IMR-90 (cell line): ENCODE results near the gene NPTX1. TPM values are rescaled to one million over a fixed set of nuclear protein-coding genes. Genes with fewer than 3 reads are reported as not detected.

Experiments
- ATAC-seq: fragments of 200-7000 bp; cut with Tn5 transposase; 2 replicates; pipeline ENCODE4 v1.9.1; 2020; ENCODE audit warnings: low read depth, mild to moderate bottlenecking, moderate library complexity
- BruUV-seq: library from RNA; stranded (reverse); fragments of 400-500 nt; replicated peaks from 2 replicates; lab custom pipeline; 2021; lab: Mats Ljungman, UMichigan
- CTCF ChIA-PET: fragments of 300-600 bp; formaldehyde crosslinking; extraction: SDS; loops from one replicate; lab custom pipeline; 2021; ENCODE audit warnings: antibody characterized with exemption; lab: Yijun Ruan, JAX
- POLR2A ChIA-PET: fragments of 300-600 bp; sonication (Branson Sonifier 250); formaldehyde crosslinking; loops from one replicate; lab custom pipeline; 2022; ENCODE audit warnings: antibody characterized with exemption; ENCODE audit not compliant: unreplicated experiment; lab: Charles Lee
- DNase-seq: peaks from one replicate; pipeline ENCODE4 v3.0.0; 2013
- H2AFZ ChIP-seq: replicated peaks from 2 replicates; pipeline ENCODE3; 2013; ENCODE audit warnings: low read length, mild to moderate bottlenecking; ENCODE audit not compliant: poor library complexity
- H2AK5ac ChIP-seq: 2 replicates; pipeline ENCODE4 v1.6.1; 2013; ENCODE audit warnings: low read depth, low read length, inconsistent platforms
- H2AK9ac ChIP-seq: replicated peaks from 2 replicates; pipeline ENCODE3; 2013; ENCODE audit warnings: mild to moderate bottlenecking, low read depth, low read length, moderate library complexity; ENCODE audit not compliant: poor library complexity
- H2BK120ac ChIP-seq: 2 replicates; pipeline ENCODE4 v1.6.1; 2013; ENCODE audit warnings: low read depth, low read length, inconsistent platforms
- H2BK15ac ChIP-seq: 3 replicates; pipeline ENCODE4 v1.6.1; 2013; ENCODE audit warnings: low read depth, low read length, inconsistent platforms
- H2BK20ac ChIP-seq: 2 replicates; pipeline ENCODE4 v1.6.1; 2013; ENCODE audit warnings: low read depth, mild to moderate bottlenecking, inconsistent platforms, low read length, moderate library complexity
- H2BK5ac ChIP-seq: 2 replicates; pipeline ENCODE4 v1.6.1; 2013; ENCODE audit warnings: mild to moderate bottlenecking, low read depth, low read length, inconsistent platforms; ENCODE audit not compliant: poor library complexity, severe bottlenecking
- H3K14ac ChIP-seq: replicated peaks from 2 replicates; pipeline ENCODE4 v1.6.1; 2013; ENCODE audit warnings: low read depth, low read length, inconsistent platforms
- H3K18ac ChIP-seq: 2 replicates; pipeline ENCODE4 v1.6.1; 2013; ENCODE audit warnings: low read depth, low read length, control low read depth
- H3K23ac ChIP-seq: 2 replicates; pipeline ENCODE4 v1.6.1; 2013; ENCODE audit warnings: low read depth, low read length, inconsistent platforms
- H3K27ac ChIP-seq: 2 replicates; pipeline ENCODE4 v1.5.1; 2013; ENCODE audit warnings: mild to moderate bottlenecking, control low read depth, low read length; ENCODE audit not compliant: insufficient read depth
- H3K27me3 ChIP-seq: 2 replicates; pipeline ENCODE4 v1.6.1; 2013; ENCODE audit warnings: low read length; ENCODE audit not compliant: control insufficient read depth, insufficient read depth
- H3K36me3 ChIP-seq: 2 replicates; pipeline ENCODE4 v1.6.1; 2013; ENCODE audit warnings: low read length, mixed read lengths; ENCODE audit not compliant: control insufficient read depth, insufficient read depth
- H3K4ac ChIP-seq: 2 replicates; pipeline ENCODE4 v1.6.1; 2013; ENCODE audit warnings: low read depth, low read length, inconsistent platforms
- H3K4me1 ChIP-seq: 2 replicates; pipeline ENCODE4 v1.6.1; 2013; ENCODE audit warnings: low read length, mixed read lengths; ENCODE audit not compliant: control insufficient read depth, insufficient read depth
- H3K4me2 ChIP-seq: 2 replicates; pipeline ENCODE4 v1.6.1; 2013; ENCODE audit warnings: low read depth, mild to moderate bottlenecking, control low read depth, low read length, moderate library complexity
- H3K4me3 ChIP-seq: 2 replicates; pipeline ENCODE4 v1.5.1; 2013; ENCODE audit warnings: low read depth, mild to moderate bottlenecking, control low read depth, low read length, moderate library complexity; ENCODE audit not compliant: insufficient read depth
- H3K56ac ChIP-seq: 2 replicates; pipeline ENCODE4 v1.6.1; 2013; ENCODE audit warnings: low read length, inconsistent platforms; ENCODE audit not compliant: insufficient read depth; ENCODE audit errors: extremely low read depth
- H3K79me1 ChIP-seq, 2 experiments: 2 replicates each; pipeline ENCODE4 v1.6.1; 2013; ENCODE audit warnings: low read length in 2 of 2, inconsistent platforms in 1 of 2, low read depth in 1 of 2
- H3K9ac ChIP-seq: 2 replicates; pipeline ENCODE4 v1.6.1; 2013; ENCODE audit warnings: low read depth, low read length, control low read depth
- H3K9me1 ChIP-seq: 2 replicates; pipeline ENCODE4 v1.6.1; 2013; ENCODE audit warnings: low read length, inconsistent platforms; ENCODE audit not compliant: insufficient read depth
- H3K9me3 ChIP-seq: 2 replicates; pipeline ENCODE4 v1.6.1; 2013; ENCODE audit warnings: low read length; ENCODE audit not compliant: control insufficient read depth, insufficient read depth
- H4K20me1 ChIP-seq: 2 replicates; pipeline ENCODE4 v1.6.1; 2013; ENCODE audit warnings: low read length, inconsistent platforms; ENCODE audit not compliant: insufficient read depth
- H4K5ac ChIP-seq: 2 replicates; pipeline ENCODE4 v1.6.1; 2013; ENCODE audit warnings: mild to moderate bottlenecking, low read depth, low read length, control low read depth
- H4K8ac ChIP-seq, 2 experiments: 2 replicates each; pipeline ENCODE4 v1.6.1; 2013; ENCODE audit warnings: low read depth in 2 of 2, low read length in 2 of 2, control low read depth in 1 of 2, inconsistent platforms in 1 of 2
- H4K91ac ChIP-seq: 2 replicates; pipeline ENCODE4 v1.6.1; 2013; ENCODE audit warnings: low read depth, low read length, inconsistent platforms; ENCODE audit not compliant: insufficient read depth
- BHLHE40 ChIP-seq: fragments of 150-350 bp; IDR thresholded peaks from 2 replicates; pipeline ENCODE4 v1.6.1; 2016; ENCODE audit warnings: mild to moderate bottlenecking, low read depth, low read length
- CEBPB ChIP-seq: IDR thresholded peaks from 2 replicates; pipeline ENCODE4 v1.6.1; 2012; ENCODE audit warnings: low read depth, low read length, improper control_type of control experiment
- CHD1 ChIP-seq: IDR thresholded peaks from 2 replicates; pipeline ENCODE4 v1.6.1; 2012; ENCODE audit warnings: low read depth, low read length, improper control_type of control experiment
- ELK1 ChIP-seq: fragments of 150-350 bp; IDR thresholded peaks from 2 replicates; pipeline ENCODE4 v1.6.1; 2016; ENCODE audit warnings: low read depth, mild to moderate bottlenecking, low read length, moderate library complexity, borderline replicate concordance
- FOS ChIP-seq: fragments of 150-350 bp; IDR thresholded peaks from 2 replicates; pipeline ENCODE4 v1.6.1; 2016; ENCODE audit warnings: low read depth, low read length
- MAFK ChIP-seq: IDR thresholded peaks from 2 replicates; pipeline ENCODE4 v1.6.1; 2012; ENCODE audit warnings: low read depth, low read length, improper control_type of control experiment
- MAZ ChIP-seq: IDR thresholded peaks from 2 replicates; pipeline ENCODE4 v1.6.1; 2012; ENCODE audit warnings: low read depth, mild to moderate bottlenecking, low read length, improper control_type of control experiment, moderate library complexity, borderline replicate concordance
- MXI1 ChIP-seq: IDR thresholded peaks from 2 replicates; pipeline ENCODE4 v1.6.1; 2012; ENCODE audit warnings: low read depth, mild to moderate bottlenecking, low read length, moderate library complexity, borderline replicate concordance
- NFE2L2 ChIP-seq: fragments of 150-350 bp; IDR thresholded peaks from 2 replicates; pipeline ENCODE4 v1.6.1; 2016; ENCODE audit warnings: low read depth, mild to moderate bottlenecking, low read length
- POLR2A ChIP-seq: IDR thresholded peaks from 2 replicates; pipeline ENCODE4 v1.6.1; 2012; ENCODE audit warnings: mild to moderate bottlenecking, low read depth, low read length
- RAD21 ChIP-seq: IDR thresholded peaks from 2 replicates; pipeline ENCODE4 v1.6.1; 2012; ENCODE audit warnings: low read length, improper control_type of control experiment
- RCOR1 ChIP-seq: IDR thresholded peaks from 2 replicates; pipeline ENCODE4 v1.6.1; 2012; ENCODE audit warnings: mild to moderate bottlenecking, low read length, improper control_type of control experiment; ENCODE audit not compliant: insufficient replicate concordance
- RFX5 ChIP-seq: IDR thresholded peaks from 2 replicates; pipeline ENCODE4 v1.8.0; 2012; ENCODE audit warnings: low read depth, mild to moderate bottlenecking, low read length, moderate library complexity
- SMC3 ChIP-seq: fragments of 150-350 bp; IDR thresholded peaks from 2 replicates; pipeline ENCODE4 v1.6.1; 2016; ENCODE audit warnings: low read depth, mild to moderate bottlenecking, antibody characterized with exemption, low read length, moderate library complexity
- WGBS, 2 experiments: methylation state at CpG; one replicate each; pipeline versions ENCODE4 v1.1.5 to v1.1.7; 2013; ENCODE audit warnings: missing lambda C conversion rate in 2 of 2; ENCODE audit not compliant: insufficient read length in 1 of 2; ENCODE audit errors: extremely low coverage in 2 of 2; 5-methylcytosine and 5-hydroxymethylcytosine counted together
- dilution Hi-C: fragments of 300-500 bp; cut with HindIII; formaldehyde crosslinking; loops from one replicate; pipeline ENCODE4 v1.14.3; 2018; ENCODE audit warnings: low sequenced_read_pairs; ENCODE audit not compliant: unreplicated experiment
- in situ Hi-C: fragments of 300-500 bp; cut with MboI; formaldehyde crosslinking; loops from 3 replicates; pipeline ENCODE4 v1.14.3; 2019; ENCODE audit warnings: low sequenced_read_pairs, inconsistent platforms, mixed read lengths
- intact Hi-C: fragments of 100-400 bp; cut with micrococcal nuclease; formaldehyde crosslinking; loops from 2 replicates; pipeline ENCODE4 v1.10.0; 2022
- polyA plus RNA-seq, 3 experiments: library from polyadenylated mRNA; depleted of rRNA; stranded (reverse); fragments of >200 nt; gene quantifications; 2 replicates each; pipeline ENCODE4 v1.2.3, GENCODE V29; 2012; ENCODE audit warnings: low replicate concordance in 1 of 3
- total RNA-seq: library from RNA; depleted of rRNA; stranded (reverse); fragments of >200 nt; gene quantifications from 2 replicates; pipeline ENCODE4 v1.2.3, GENCODE V29; 2012
- TF ChIP-seq, protein P1 (sequence below): conservative IDR thresholded peaks from 2 replicates; pipeline ENCODE4 v1.5.1; 2012; ENCODE audit warnings: mild to moderate bottlenecking, low read depth, low read length, improper control_type of control experiment
- TF ChIP-seq, protein P2 (sequence below): fragments of 150-350 bp; IDR thresholded peaks from 2 replicates; pipeline ENCODE4 v1.6.1; 2017; ENCODE audit warnings: mild to moderate bottlenecking, antibody characterized with exemption, low read length, low read depth

The NPTX1 gene
- total and polyA plus RNA-seq, 2 of the 4 experiments (the other 2 are of a cell fraction), result 20.8 to 39.5 TPM

DNA sequence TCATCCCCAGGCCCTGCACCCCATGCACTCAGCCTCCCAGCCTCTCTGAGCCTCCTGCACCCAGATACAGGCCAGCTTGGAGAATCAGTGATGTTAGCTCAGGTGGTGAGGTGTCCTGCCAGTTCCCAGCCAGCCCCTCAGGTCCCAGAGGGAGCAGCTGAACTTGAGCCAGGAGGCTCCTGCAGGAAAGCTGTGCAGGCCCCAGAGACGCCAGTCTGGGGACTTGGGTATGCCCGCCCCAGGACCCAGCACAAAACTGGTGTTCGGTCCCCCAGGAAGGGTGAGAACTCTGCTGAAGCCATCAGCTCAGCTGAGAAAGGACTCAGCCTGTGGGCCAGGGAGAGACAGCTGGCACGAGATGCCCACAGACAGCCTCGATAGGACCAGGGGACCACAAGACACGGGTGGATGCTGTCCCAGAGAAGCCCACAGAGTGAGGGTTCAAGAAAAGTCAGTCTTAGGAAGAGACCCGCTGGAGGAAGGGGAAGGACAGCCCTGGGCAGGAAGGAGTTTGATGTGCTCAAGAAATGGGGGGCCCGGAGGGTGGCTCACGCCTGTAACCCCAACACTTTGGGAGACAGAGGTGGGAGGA lies 50.5 kb downstream of the NPTX1 start:
- H3K9me1 ChIP-seq, result no peaks in the 10 kb centered on the region
- H2AK5ac ChIP-seq, result no peak overlapping the region
- no peaks in the 10 kb centered on the region for H3K4me1 ChIP-seq
- H2BK20ac ChIP-seq, result no peak overlapping the region
- in situ Hi-C loops (loop anchor here (5.0 to 10.0 kb wide), 2 partner anchors 449 to 556 kb away; no protein-coding TSS in a partner anchor), dilution Hi-C loops (no loop called here), intact Hi-C loops (loop anchor here (2.0 to 5.0 kb wide), 4 partner anchors 46 to 555 kb away; no protein-coding TSS in a partner anchor)
- no peak overlapping the region for H3K56ac ChIP-seq
- no peaks in the 10 kb centered on the region for H3K27me3 ChIP-seq
- 85% methylated on average over 8 of the region's 9 CpGs; no CpG with 5 or more reads in 1 of the 2 experiments for WGBS, 2 experiments
- no peak overlapping the region for H4K5ac ChIP-seq
- no peak overlapping the region for H4K8ac ChIP-seq
- H4K20me1 ChIP-seq, result peaks cover 12% of the 10 kb centered on the region
- ATAC-seq (no peak), DNase-seq (no peak)
- H2BK5ac ChIP-seq, result no peak overlapping the region
- no peak overlapping the region for H2BK120ac ChIP-seq
- H2AFZ ChIP-seq, result no peak overlapping the region
- CTCF ChIA-PET, result no interaction called here
- H4K91ac ChIP-seq, result no peak overlapping the region
- peaks cover 13% of the 10 kb centered on the region; the same call in 1 of the 2 replicates for H3K36me3 ChIP-seq
- no peak overlapping the region for H2BK15ac ChIP-seq
- H2AK9ac ChIP-seq, result no peak overlapping the region
- no peaks in the 10 kb centered on the region for H3K9me3 ChIP-seq
- H3K4me3 ChIP-seq, result no peak overlapping the region
- H3K79me1 ChIP-seq, result peaks cover 0 to 3% of the 10 kb centered on the region in 2 experiments; a peak in 2 of 4 replicates
- H3K23ac ChIP-seq, result no peak overlapping the region
- H3K14ac ChIP-seq, result no peak overlapping the region
- no peak overlapping the region for H3K4ac ChIP-seq
- POLR2A ChIA-PET, result no interaction called here
- no peak overlapping the region for H3K9ac ChIP-seq
- no peak overlapping the region for H3K27ac ChIP-seq
- H3K4me2 ChIP-seq, result no peak overlapping the region
- no TSS peak for BruUV-seq
- TF ChIP-seq CHD1, result no peak
- no peak for TF ChIP-seq FOS
- TF ChIP-seq, protein P1, sequence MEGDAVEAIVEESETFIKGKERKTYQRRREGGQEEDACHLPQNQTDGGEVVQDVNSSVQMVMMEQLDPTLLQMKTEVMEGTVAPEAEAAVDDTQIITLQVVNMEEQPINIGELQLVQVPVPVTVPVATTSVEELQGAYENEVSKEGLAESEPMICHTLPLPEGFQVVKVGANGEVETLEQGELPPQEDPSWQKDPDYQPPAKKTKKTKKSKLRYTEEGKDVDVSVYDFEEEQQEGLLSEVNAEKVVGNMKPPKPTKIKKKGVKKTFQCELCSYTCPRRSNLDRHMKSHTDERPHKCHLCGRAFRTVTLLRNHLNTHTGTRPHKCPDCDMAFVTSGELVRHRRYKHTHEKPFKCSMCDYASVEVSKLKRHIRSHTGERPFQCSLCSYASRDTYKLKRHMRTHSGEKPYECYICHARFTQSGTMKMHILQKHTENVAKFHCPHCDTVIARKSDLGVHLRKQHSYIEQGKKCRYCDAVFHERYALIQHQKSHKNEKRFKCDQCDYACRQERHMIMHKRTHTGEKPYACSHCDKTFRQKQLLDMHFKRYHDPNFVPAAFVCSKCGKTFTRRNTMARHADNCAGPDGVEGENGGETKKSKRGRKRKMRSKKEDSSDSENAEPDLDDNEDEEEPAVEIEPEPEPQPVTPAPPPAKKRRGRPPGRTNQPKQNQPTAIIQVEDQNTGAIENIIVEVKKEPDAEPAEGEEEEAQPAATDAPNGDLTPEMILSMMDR, result no peak
- TF ChIP-seq POLR2A, result no peak
- TF ChIP-seq MAZ, result no peak
- TF ChIP-seq NFE2L2, result no peak
- TF ChIP-seq CEBPB, result no peak
- TF ChIP-seq RCOR1, result no peak
- TF ChIP-seq BHLHE40, result no peak
- TF ChIP-seq MXI1, result no peak
- no peak for TF ChIP-seq RAD21
- no peak for TF ChIP-seq ELK1
- TF ChIP-seq, protein P2, sequence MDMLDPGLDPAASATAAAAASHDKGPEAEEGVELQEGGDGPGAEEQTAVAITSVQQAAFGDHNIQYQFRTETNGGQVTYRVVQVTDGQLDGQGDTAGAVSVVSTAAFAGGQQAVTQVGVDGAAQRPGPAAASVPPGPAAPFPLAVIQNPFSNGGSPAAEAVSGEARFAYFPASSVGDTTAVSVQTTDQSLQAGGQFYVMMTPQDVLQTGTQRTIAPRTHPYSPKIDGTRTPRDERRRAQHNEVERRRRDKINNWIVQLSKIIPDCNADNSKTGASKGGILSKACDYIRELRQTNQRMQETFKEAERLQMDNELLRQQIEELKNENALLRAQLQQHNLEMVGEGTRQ, result no peak
- TF ChIP-seq MAFK, result no peak
- TF ChIP-seq RFX5, result no peak
- no peak for TF ChIP-seq SMC3
- no peak overlapping the region for H3K18ac ChIP-seq
